ENCODE data around the gene DLX3.

DNA sequence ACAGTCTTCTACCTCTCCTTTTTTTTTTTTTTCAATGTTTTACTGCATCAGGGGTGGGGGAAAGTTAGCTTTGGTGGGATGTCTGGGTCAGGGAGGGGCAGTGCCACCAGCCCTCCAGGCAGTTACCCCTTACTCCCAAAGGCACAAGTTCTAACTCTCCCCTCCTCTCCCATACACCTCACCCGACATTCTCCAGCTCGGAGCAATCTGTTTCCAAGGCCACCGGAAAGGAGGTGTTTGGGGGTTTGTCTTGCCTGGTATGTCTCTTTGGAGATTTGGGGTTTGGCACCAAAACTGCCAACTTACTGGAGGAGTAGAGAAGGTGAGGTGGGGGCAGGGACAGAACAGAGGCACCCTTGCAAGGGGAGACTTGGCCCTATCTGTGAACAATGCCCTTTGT, 4.7 kb downstream of the DLX3 start:
- TF ChIP-seq ZC3H10 (CRISPR knock-in tag; IDR thresholded peaks at IDR 0.05) = no peak
- no peak for TF ChIP-seq PPARA (CRISPR knock-in tag; IDR thresholded peaks at IDR 0.05; ENCODE audit: borderline replicate concordance)
- TF ChIP-seq, protein P1, sequence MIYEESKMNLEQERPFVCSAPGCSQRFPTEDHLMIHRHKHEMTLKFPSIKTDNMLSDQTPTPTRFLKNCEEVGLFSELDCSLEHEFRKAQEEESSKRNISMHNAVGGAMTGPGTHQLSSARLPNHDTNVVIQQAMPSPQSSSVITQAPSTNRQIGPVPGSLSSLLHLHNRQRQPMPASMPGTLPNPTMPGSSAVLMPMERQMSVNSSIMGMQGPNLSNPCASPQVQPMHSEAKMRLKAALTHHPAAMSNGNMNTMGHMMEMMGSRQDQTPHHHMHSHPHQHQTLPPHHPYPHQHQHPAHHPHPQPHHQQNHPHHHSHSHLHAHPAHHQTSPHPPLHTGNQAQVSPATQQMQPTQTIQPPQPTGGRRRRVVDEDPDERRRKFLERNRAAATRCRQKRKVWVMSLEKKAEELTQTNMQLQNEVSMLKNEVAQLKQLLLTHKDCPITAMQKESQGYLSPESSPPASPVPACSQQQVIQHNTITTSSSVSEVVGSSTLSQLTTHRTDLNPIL (CRISPR knock-in tag; IDR thresholded peaks at IDR 0.05; ENCODE audit: low read depth) = no peak
- TF ChIP-seq ZFP3 (CRISPR knock-in tag; IDR thresholded peaks at IDR 0.05) = no peak
- TF ChIP-seq ZNF8 (CRISPR knock-in tag; IDR thresholded peaks at IDR 0.05) = no peak
- TF ChIP-seq ESRRG (CRISPR knock-in tag; IDR thresholded peaks at IDR 0.05) = no peak
- TF ChIP-seq BACH2 (CRISPR knock-in tag; IDR thresholded peaks at IDR 0.05; ENCODE audit: borderline replicate concordance) = no peak
- no peak for TF ChIP-seq ZFP30 (CRISPR knock-in tag; IDR thresholded peaks at IDR 0.05)
